ENCODE measurements around the gene MYOZ3. TPM values are rescaled to one million over a fixed set of nuclear protein-coding genes. Genes with fewer than 3 reads are reported as not detected.
A peak's percentile ranks its signal among the peaks of the same experiment; 100 is the strongest.

The MYOZ3 gene
- total and polyA plus RNA-seq, 4 donors: 0.03 to 0.09 (median 0.04) TPM; not detected in 1

GRCh38 chr5:150628936-150629485, 32.0 kb upstream of the MYOZ3 start (continued):
- TF ChIP-seq, protein P1, sequence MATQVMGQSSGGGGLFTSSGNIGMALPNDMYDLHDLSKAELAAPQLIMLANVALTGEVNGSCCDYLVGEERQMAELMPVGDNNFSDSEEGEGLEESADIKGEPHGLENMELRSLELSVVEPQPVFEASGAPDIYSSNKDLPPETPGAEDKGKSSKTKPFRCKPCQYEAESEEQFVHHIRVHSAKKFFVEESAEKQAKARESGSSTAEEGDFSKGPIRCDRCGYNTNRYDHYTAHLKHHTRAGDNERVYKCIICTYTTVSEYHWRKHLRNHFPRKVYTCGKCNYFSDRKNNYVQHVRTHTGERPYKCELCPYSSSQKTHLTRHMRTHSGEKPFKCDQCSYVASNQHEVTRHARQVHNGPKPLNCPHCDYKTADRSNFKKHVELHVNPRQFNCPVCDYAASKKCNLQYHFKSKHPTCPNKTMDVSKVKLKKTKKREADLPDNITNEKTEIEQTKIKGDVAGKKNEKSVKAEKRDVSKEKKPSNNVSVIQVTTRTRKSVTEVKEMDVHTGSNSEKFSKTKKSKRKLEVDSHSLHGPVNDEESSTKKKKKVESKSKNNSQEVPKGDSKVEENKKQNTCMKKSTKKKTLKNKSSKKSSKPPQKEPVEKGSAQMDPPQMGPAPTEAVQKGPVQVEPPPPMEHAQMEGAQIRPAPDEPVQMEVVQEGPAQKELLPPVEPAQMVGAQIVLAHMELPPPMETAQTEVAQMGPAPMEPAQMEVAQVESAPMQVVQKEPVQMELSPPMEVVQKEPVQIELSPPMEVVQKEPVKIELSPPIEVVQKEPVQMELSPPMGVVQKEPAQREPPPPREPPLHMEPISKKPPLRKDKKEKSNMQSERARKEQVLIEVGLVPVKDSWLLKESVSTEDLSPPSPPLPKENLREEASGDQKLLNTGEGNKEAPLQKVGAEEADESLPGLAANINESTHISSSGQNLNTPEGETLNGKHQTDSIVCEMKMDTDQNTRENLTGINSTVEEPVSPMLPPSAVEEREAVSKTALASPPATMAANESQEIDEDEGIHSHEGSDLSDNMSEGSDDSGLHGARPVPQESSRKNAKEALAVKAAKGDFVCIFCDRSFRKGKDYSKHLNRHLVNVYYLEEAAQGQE (IDR thresholded peaks at IDR 0.05): no peak
- no peak for TF ChIP-seq RXRA (IDR thresholded peaks at IDR 0.05)

GRCh38 chr5:150630016-150630415, 31.0 kb upstream of the MYOZ3 start:
- WGBS: 84% methylated on average over 6 of the region's 6 CpGs
- Histone ChIP-seq H3K9ac (ENCODE audit: low read depth in 1 of 2, low read length in 2 of 2) (no peak overlapping the region), H3K27me3 (ENCODE audit: control insufficient read depth in 4 of 4, insufficient read depth in 4 of 4, low read length in 3 of 4) (no peaks in the 10 kb centered on the region), H3K4me3 (ENCODE audit: low read depth in 1 of 3, low read length in 3 of 3) (no peak overlapping the region), H3K27ac (ENCODE audit: low read depth in 1 of 2, low read length in 2 of 2) (peak overlapping the region in 1 of 2 donors; percentile 54), H3K4me1 (ENCODE audit: control insufficient read depth in 4 of 4, insufficient read depth in 4 of 4, low read length in 3 of 4) (peaks cover 13 to 66% (median 56%) of the 10 kb centered on the region in 4 donors), H3K36me3 (ENCODE audit: control insufficient read depth in 4 of 4, insufficient read depth in 3 of 4, low read depth in 1 of 4, low read length in 3 of 4) (no peaks in the 10 kb centered on the region), H3K9me3 (ENCODE audit: control insufficient read depth in 4 of 4, low read length in 3 of 4) (no peaks in the 10 kb centered on the region)
- DNase-seq (ENCODE audit: low spot score): no peak
- TF ChIP-seq JUND (IDR thresholded peaks at IDR 0.05) (no peak), HNF4A (conservative IDR thresholded peaks at IDR 0.05) (no peak), YY1 (IDR thresholded peaks at IDR 0.05) (no peak), TAF1 (conservative IDR thresholded peaks at IDR 0.05) (no peak), FOXA1 (IDR thresholded peaks at IDR 0.05) (no peak), RXRA (IDR thresholded peaks at IDR 0.05) (no peak), RAD21 (IDR thresholded peaks at IDR 0.05) (no peak), FOXA2 (IDR thresholded peaks at IDR 0.05) (no peak), NR2F2 (IDR thresholded peaks at IDR 0.05) (no peak), GABPA (IDR thresholded peaks at IDR 0.05 in 1 of 2, conservative IDR thresholded peaks at IDR 0.05 in 1 of 2) (no peak), CTCF (IDR thresholded peaks at IDR 0.05; ENCODE audit: low read depth, low read length, missing input control) (no peak), SP1 (IDR thresholded peaks at IDR 0.05) (no peak)
- TF ChIP-seq, protein P2, sequence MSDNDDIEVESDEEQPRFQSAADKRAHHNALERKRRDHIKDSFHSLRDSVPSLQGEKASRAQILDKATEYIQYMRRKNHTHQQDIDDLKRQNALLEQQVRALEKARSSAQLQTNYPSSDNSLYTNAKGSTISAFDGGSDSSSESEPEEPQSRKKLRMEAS (IDR thresholded peaks at IDR 0.05): no peak
- TF ChIP-seq, protein P1 (IDR thresholded peaks at IDR 0.05): no peak
- TF ChIP-seq, protein P3, sequence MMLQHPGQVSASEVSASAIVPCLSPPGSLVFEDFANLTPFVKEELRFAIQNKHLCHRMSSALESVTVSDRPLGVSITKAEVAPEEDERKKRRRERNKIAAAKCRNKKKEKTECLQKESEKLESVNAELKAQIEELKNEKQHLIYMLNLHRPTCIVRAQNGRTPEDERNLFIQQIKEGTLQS (IDR thresholded peaks at IDR 0.05): no peak

Data from liver (tissue), 9 donors.